Kidney (tissue), 14 donors: ENCODE data around the gene SULF2. TPM values are rescaled to one million over a fixed set of nuclear protein-coding genes. Genes with fewer than 3 reads are reported as not detected.

Experiments
- DNase-seq, 5 donors: peaks; one replicate each; pipeline ENCODE4 v3.0.0-alpha.2; 2013 to 2020
- FAIRE-seq: peaks from 2 replicates; lab custom pipeline; 2012; peaks lifted over from hg19 to GRCh38; lab: Jason Lieb, UNC
- H3K27ac ChIP-seq, 2 donors: one replicate each; pipeline ENCODE4 v1.7.0; 2013; ENCODE audit warnings: low read depth in 2 of 2, low read length in 2 of 2, inconsistent platforms in 1 of 2
- H3K27me3 ChIP-seq: one replicate; pipeline ENCODE4 v1.7.1; 2013; ENCODE audit warnings: low read length, inconsistent platforms; ENCODE audit not compliant: control insufficient read depth, insufficient read depth
- H3K36me3 ChIP-seq, 3 donors: one replicate each; pipeline versions ENCODE4 v1.7.0 to v1.7.1; 2013; ENCODE audit warnings: low read length in 3 of 3, control low read depth in 1 of 3, inconsistent platforms in 1 of 3; ENCODE audit not compliant: insufficient read depth in 3 of 3, control insufficient read depth in 2 of 3
- H3K4me1 ChIP-seq, 3 donors: one replicate each; pipeline versions ENCODE4 v1.7.0 to v1.7.1; 2013; ENCODE audit warnings: low read length in 3 of 3, inconsistent platforms in 1 of 3, low read depth in 1 of 3; ENCODE audit not compliant: control insufficient read depth in 2 of 3, insufficient read depth in 2 of 3
- H3K4me3 ChIP-seq, 3 donors: one replicate each; pipeline versions ENCODE4 v1.7.0 to v1.8.1; 2013; ENCODE audit warnings: low read length in 3 of 3, control low read depth in 1 of 3, inconsistent platforms in 1 of 3
- H3K9ac ChIP-seq, 3 donors: one replicate each; pipeline versions ENCODE4 v1.7.0 to v1.7.1; 2013; ENCODE audit warnings: low read length in 3 of 3, control low read depth in 1 of 3, inconsistent platforms in 1 of 3
- H3K9me3 ChIP-seq, 3 donors: one replicate each; pipeline versions ENCODE4 v1.7.0 to v1.7.1; 2013; ENCODE audit warnings: low read length in 3 of 3, control low read depth in 1 of 3, inconsistent platforms in 1 of 3; ENCODE audit not compliant: control insufficient read depth in 2 of 3, insufficient read depth in 1 of 3
- intact Hi-C: fragments of 100-400 bp; cut with DNase I; formaldehyde crosslinking; loops from one replicate; pipeline ENCODE4 v1.11.1; 2022
- polyA plus RNA-seq: library from polyadenylated mRNA; stranded (reverse); fragments of 350-450 nt; fragmentation: Illumina TruSeq; extraction: RNeasy Lipid Tissue Mini Kit (QIAGEN cat#74804); gene quantifications from one replicate; pipeline ENCODE4 v1.2.3, GENCODE V29; 2014; ENCODE audit warnings: low read depth, low replicate concordance; ENCODE audit not compliant: insufficient read depth
- total RNA-seq: library from RNA; stranded (reverse); fragmentation: NEBNext Ultra II Directional; extraction: Animal tissue kit (Norgen Biotek cat#: 25700); gene quantifications from one replicate; pipeline ENCODE4 v1.2.1, GENCODE V29; 2021
- TF ChIP-seq, protein P1 (sequence below): IDR thresholded peaks from 3 replicates; pipeline ENCODE4 v1.5.1; 2012; ENCODE audit warnings: mild to moderate bottlenecking, moderate library complexity, borderline replicate concordance; ENCODE audit not compliant: insufficient read depth; ENCODE audit errors: extremely low read depth
- donor health status: control.
- donor health status: control.
- donor health status: control.
- donor health status: control.
- donor health status: control.
- donor health status: DM: yes; HTN: yes; CAD: no.
- donor health status: Normal renal cell carcinoma (clear cell type).

SULF2 gene
- total and polyA plus RNA-seq, 2 donors from 2014 or later = 85.1 to 257 TPM

DNA sequence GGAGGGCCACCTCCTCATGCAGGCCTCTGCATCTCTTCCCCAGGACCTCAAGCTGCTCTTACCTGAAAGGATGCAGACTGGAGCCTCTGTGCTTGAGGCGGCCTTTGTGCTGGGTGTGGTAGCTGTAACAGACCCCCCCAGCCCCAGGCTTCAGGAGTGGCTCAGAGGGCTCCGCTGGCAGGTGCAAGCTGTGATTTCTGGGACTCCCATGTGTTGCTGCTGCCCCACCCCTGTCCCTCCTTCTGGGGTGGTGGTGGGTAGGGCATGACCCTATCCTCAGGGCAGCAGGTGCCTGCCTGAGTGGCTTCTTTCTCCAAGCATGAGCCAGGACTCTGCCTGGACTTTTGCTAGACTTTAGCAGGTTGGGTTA lies 121.2 kb downstream of the SULF2 start:
- no peak for FAIRE-seq
- H3K27me3 ChIP-seq = no peaks in the 10 kb centered on the region
- H3K36me3 ChIP-seq = peaks cover 0 to 16% (median 8%) of the 10 kb centered on the region in 3 donors
- DNase-seq = no peak
- intact Hi-C loops = no loop called here
- H3K9me3 ChIP-seq = no peaks in the 10 kb centered on the region
- H3K9ac ChIP-seq = no peak overlapping the region
- H3K27ac ChIP-seq = no peak overlapping the region
- H3K4me3 ChIP-seq = no peak overlapping the region
- H3K4me1 ChIP-seq = peaks cover 0 to 10% (median 0%) of the 10 kb centered on the region in 3 donors
- TF ChIP-seq, protein P1, sequence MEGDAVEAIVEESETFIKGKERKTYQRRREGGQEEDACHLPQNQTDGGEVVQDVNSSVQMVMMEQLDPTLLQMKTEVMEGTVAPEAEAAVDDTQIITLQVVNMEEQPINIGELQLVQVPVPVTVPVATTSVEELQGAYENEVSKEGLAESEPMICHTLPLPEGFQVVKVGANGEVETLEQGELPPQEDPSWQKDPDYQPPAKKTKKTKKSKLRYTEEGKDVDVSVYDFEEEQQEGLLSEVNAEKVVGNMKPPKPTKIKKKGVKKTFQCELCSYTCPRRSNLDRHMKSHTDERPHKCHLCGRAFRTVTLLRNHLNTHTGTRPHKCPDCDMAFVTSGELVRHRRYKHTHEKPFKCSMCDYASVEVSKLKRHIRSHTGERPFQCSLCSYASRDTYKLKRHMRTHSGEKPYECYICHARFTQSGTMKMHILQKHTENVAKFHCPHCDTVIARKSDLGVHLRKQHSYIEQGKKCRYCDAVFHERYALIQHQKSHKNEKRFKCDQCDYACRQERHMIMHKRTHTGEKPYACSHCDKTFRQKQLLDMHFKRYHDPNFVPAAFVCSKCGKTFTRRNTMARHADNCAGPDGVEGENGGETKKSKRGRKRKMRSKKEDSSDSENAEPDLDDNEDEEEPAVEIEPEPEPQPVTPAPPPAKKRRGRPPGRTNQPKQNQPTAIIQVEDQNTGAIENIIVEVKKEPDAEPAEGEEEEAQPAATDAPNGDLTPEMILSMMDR = no peak

DNA sequence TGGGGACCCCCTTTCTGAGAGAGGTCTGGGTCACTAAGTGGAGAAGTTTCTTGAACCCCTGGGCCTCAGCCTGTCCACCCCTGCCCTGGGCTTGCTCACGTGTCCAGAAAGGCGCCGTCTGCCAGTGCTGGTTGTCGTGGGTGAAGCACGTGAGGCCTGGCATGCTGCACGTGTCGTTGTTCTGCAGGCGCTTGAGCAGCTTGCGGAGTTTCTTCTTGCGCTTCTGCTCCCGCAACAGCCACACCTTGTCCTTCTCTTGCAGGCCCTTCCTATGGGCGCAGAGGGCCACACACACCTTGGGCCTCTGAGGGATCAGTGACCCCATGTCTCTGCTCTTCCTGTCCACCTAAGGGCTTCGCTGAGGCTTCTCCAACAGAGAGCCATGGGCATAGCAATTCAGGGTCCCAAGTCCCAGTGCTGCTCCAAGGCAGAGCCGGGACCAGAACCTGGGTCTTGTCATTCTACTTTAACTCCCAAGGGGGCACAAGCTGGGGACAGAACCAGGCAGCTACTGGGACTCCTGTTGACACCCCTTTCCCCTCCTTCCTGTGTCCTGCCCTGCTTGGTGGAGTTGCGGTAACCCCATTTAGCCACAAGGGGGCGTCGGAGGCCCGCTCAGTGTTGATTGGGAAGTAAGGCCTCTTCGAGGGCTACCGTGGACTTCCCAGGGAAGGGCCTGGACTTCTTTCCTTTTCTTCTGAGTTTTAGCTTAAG lies 121.8 kb downstream of the SULF2 start:
- intact Hi-C loops = no loop called here
- H3K9me3 ChIP-seq = no peaks in the 10 kb centered on the region
- no peak for FAIRE-seq
- H3K27me3 ChIP-seq = no peaks in the 10 kb centered on the region
- H3K36me3 ChIP-seq = peaks cover 0 to 19% (median 8%) of the 10 kb centered on the region in 3 donors
- TF ChIP-seq, protein P1 = peak; percentile 89
- H3K4me3 ChIP-seq = no peak overlapping the region
- H3K27ac ChIP-seq = no peak overlapping the region
- peaks cover 0 to 8% (median 0%) of the 10 kb centered on the region in 3 donors for H3K4me1 ChIP-seq
- peak; percentile 83 to 92 (median 88) for DNase-seq
- no peak overlapping the region for H3K9ac ChIP-seq

DNA sequence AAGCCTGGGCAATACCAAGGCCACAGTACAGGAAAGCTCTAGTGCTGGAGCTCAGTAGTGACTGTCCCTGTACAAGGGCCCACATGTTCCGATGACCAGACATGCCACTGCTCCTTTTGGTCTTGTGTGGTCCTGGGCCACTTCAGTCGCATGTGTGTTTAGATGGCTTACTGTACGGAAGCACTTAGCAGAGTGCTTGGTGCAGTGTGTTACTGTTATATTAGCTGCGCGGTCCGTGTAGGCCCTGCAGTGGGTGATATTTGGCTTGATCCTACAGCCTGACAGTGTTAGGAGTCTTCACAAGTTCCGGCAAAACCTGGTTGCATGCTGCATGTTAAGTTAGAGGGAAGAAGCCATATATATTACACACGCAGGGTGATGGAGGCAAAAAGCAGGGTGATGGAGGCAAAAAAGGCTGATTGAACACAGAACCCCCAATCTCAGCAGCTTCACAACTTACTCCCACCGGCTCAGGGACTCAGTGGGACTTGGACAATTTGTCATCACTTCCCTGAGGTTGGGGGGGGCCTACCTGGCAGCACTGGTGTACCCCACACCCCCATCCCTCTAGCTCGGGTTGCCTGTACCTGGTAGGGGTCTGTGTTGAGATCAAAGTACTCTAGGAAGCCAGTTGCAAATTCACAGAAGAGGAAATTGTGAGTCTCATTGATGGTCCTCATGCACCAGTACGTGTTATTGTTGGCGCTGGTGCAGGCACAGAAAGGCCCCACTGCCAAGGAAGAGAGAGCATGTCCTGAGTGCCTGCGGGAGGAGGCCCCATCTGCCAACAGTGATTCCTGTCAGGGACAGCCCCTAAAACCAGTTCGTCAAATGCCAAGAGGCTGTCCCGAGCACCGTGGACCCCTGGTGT lies 122.6 kb downstream of the SULF2 start:
- Histone ChIP-seq H3K27me3 (no peaks in the 10 kb centered on the region), H3K9me3 (no peaks in the 10 kb centered on the region), H3K36me3 (peaks cover 0 to 23% (median 8%) of the 10 kb centered on the region in 3 donors), H3K27ac (no peak overlapping the region), H3K4me1 (peaks cover 0 to 2% (median 0%) of the 10 kb centered on the region in 3 donors), H3K4me3 (no peak overlapping the region), H3K9ac (no peak overlapping the region)
- TF ChIP-seq, protein P1 = no peak
- no peak for DNase-seq
- intact Hi-C loops = no loop called here
- FAIRE-seq = no peak
